Adrenal gland (tissue), 12 donors: ENCODE measurements around the gene LTBP2. TPM values are rescaled to one million over a fixed set of nuclear protein-coding genes. Genes with fewer than 3 reads are reported as not detected.

ENCODE experiments used
- DNase-seq, 7 donors: peaks; one replicate each; pipeline ENCODE4 v3.0.0-alpha.2; 2019 to 2020
- H3K27ac ChIP-seq, 5 donors: fragments of 200-600 bp; sonication (generic) in 4 of 5; 1 replicate in 3 of 5; 2 replicates in 2 of 5; pipeline versions ENCODE4 v1.5.1 to v1.8.0; 2016 to 2020; ENCODE audit warnings: mild to moderate bottlenecking in 1 of 5
- H3K27me3 ChIP-seq: fragments of 200-600 bp; 2 replicates; pipeline ENCODE4 v1.8.0; 2021
- H3K36me3 ChIP-seq, 2 donors: fragments of 200-600 bp; replicated peaks in 1 of 2; 1 replicate in 1 of 2; 2 replicates in 1 of 2; pipeline versions ENCODE4 v1.5.1 to v1.8.0; 2018 to 2022
- H3K4me1 ChIP-seq, 2 donors: fragments of 200-600 bp; replicated peaks in 1 of 2; 1 replicate in 1 of 2; 2 replicates in 1 of 2; pipeline versions ENCODE4 v1.5.1 to v1.8.0; 2018 to 2021
- H3K4me3 ChIP-seq, 4 donors: fragments of 200-600 bp; sonication (generic) in 3 of 4; one replicate each; pipeline ENCODE4 v1.5.1; 2016 to 2018
- H3K9me3 ChIP-seq, 3 donors: fragments of 200-600 bp; sonication (generic) in 1 of 3; replicated peaks in 1 of 3; 1 replicate in 2 of 3; 2 replicates in 1 of 3; pipeline versions ENCODE4 v1.5.1 to v1.8.0; 2016 to 2021
- CTCF ChIP-seq, 6 experiments: fragments of 450-650 bp in 4 of 6; fragments of 200-600 bp in 2 of 6; sonication (generic) in 1 of 6; IDR thresholded peaks; 1 replicate in 5 of 6; 2 replicates in 1 of 6; pipeline versions ENCODE4 v1.5.1 to v1.8.0; 2016 to 2021; ENCODE audit warnings: antibody characterized with exemption in 6 of 6, mild to moderate bottlenecking in 2 of 6, moderate library complexity in 1 of 6
- POLR2A ChIP-seq, 2 donors: fragments of 450-650 bp; IDR thresholded peaks; one replicate each; pipeline ENCODE4 v1.6.1; 2017; ENCODE audit warnings: antibody characterized with exemption in 2 of 2, mild to moderate bottlenecking in 2 of 2, moderate library complexity in 1 of 2
- WGBS, 4 donors: extraction: QIAGEN DNeasy Blood & Tissue Kit in 2 of 4; methylation state at CpG; one replicate each; pipeline versions ENCODE4 v1.1.5 to v1.1.7; 2013 to 2017; 5-methylcytosine and 5-hydroxymethylcytosine counted together
- intact Hi-C, 2 donors: fragments of 100-400 bp; cut with DNase I; formaldehyde crosslinking; loops; one replicate each; pipeline versions ENCODE4 v1.14.1 to v1.15.0; 2022 to 2023
- polyA plus RNA-seq, 3 donors: library from polyadenylated mRNA; stranded (reverse); fragments of 200-250 nt in 2 of 3; fragments of 350-450 nt in 1 of 3; fragmentation: Illumina TruSeq in 1 of 3; extraction: RNeasy Lipid Tissue Mini Kit (QIAGEN cat#74804) in 1 of 3; gene quantifications; one replicate each; pipeline ENCODE4 v1.2.3, GENCODE V29; 2013 to 2014
- total RNA-seq, 9 donors: library from RNA; depleted of rRNA in 4 of 9; stranded (reverse); fragments of >200 nt in 4 of 9; fragments of 120-200 nt in 1 of 9; fragmentation: NEBNext Ultra II Directional in 1 of 9; extraction: Animal tissue kit (Norgen Biotek cat#: 25700) in 1 of 9; gene quantifications; one replicate each; pipeline versions ENCODE4 v1.1.0 to v1.2.4, GENCODE V29; 2013 to 2023
- donor health status: healthy with polysubstance abuse.
- donor health status: Bipolar disorder and iron deficiency.
- donor health status: DM: yes; HTN: yes; CAD: no.
- donor health status: DM: no; HTN: no; CAD: no.
- donor health status: DM: no; HTN: no; CAD: no.
- donor health status: DM: yes; HTN: yes; CAD: no.

The LTBP2 gene
- total and polyA plus RNA-seq, 12 donors, result 2.1 to 17.0 (median 6.2) TPM

GRCh38 chr14:74558655-74559054 lies 53.4 kb downstream of the LTBP2 start:
- H3K36me3 ChIP-seq, result no peaks in the 10 kb centered on the region
- no peak overlapping the region for H3K4me3 ChIP-seq
- intact Hi-C loops, result no loop called here
- WGBS, 4 donors, result 86 to 100% (median 93%) methylated on average over 1 of the region's 1 CpG
- no peak for DNase-seq
- H3K27ac ChIP-seq, result no peak overlapping the region
- no peaks in the 10 kb centered on the region for H3K27me3 ChIP-seq
- TF ChIP-seq POLR2A (IDR thresholded peaks at IDR 0.05) (no peak), CTCF (IDR thresholded peaks at IDR 0.05) (no peak)
- H3K9me3 ChIP-seq, result no peaks in the 10 kb centered on the region
- H3K4me1 ChIP-seq, result no peaks in the 10 kb centered on the region

GRCh38 chr14:74557691-74558090 lies 54.3 kb downstream of the LTBP2 start:
- Histone ChIP-seq H3K27me3 (no peaks in the 10 kb centered on the region), H3K36me3 (no peaks in the 10 kb centered on the region), H3K9me3 (no peaks in the 10 kb centered on the region), H3K27ac (no peak overlapping the region), H3K4me3 (no peak overlapping the region), H3K4me1 (no peaks in the 10 kb centered on the region)
- 74 to 89% (median 82%) methylated on average over 2 to 5 of the region's 5 CpGs for whole genome bisulfite sequencing, 4 donors
- no peak for DNase-seq
- intact Hi-C loops, result no loop called here
- TF ChIP-seq CTCF (IDR thresholded peaks at IDR 0.05) (no peak), POLR2A (IDR thresholded peaks at IDR 0.05) (no peak)

DNA sequence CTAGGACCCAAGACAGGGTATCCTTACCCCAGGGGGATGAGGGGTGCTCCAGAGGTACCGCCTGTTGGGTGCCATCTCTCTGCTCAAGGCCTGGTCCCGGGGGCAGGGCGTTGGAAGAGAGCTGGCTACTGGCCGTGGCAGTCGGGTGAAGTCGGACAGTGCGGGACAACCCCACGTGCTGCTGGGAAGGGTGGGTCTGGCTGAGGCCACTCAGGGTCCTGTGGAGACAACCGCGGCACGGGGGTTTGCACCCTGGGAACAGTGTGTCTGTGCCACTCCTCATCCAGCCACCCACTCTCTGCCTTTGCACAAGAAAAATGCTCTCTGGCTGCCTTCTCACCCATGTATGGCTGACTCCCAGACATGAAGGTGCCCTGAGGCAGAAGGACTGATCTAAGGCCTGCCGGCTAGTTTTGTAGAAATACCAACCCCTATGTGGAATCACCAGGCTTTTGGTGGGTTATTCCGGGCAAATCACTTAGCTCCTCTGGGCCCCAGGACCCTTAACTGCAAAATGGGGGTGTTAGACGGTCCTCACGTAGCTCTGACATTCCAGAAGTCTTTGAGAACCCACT lies 56.5 kb downstream of the LTBP2 start:
- no peaks in the 10 kb centered on the region for H3K36me3 ChIP-seq
- H3K4me1 ChIP-seq, result no peaks in the 10 kb centered on the region
- no peak overlapping the region for H3K27ac ChIP-seq
- TF ChIP-seq POLR2A (IDR thresholded peaks at IDR 0.05) (no peak), CTCF (IDR thresholded peaks at IDR 0.05) (no peak)
- 94 to 97% (median 96%) methylated on average over 7 to 15 of the region's 15 CpGs for WGBS, 4 donors
- no peak for DNase-seq
- intact Hi-C loops, result no loop called here
- H3K27me3 ChIP-seq, result no peaks in the 10 kb centered on the region
- no peak overlapping the region for H3K4me3 ChIP-seq
- H3K9me3 ChIP-seq, result no peaks in the 10 kb centered on the region

GRCh38 chr14:74554742-74555362 lies 57.2 kb downstream of the LTBP2 start:
- intact Hi-C loops, result no loop called here
- Histone ChIP-seq H3K27me3 (no peaks in the 10 kb centered on the region), H3K4me3 (no peak overlapping the region), H3K9me3 (no peaks in the 10 kb centered on the region), H3K36me3 (no peaks in the 10 kb centered on the region), H3K27ac (no peak overlapping the region), H3K4me1 (no peaks in the 10 kb centered on the region)
- no peak for DNase-seq
- TF ChIP-seq POLR2A (IDR thresholded peaks at IDR 0.05) (no peak), CTCF (IDR thresholded peaks at IDR 0.05) (no peak)
- WGBS, 4 donors, result 80 to 82% (median 81%) methylated on average over 8 of the region's 8 CpGs
